GM12864 (cell line): ENCODE measurements around the gene TENM3.

Experiments used
- DNase-seq: peaks from one replicate; pipeline ENCODE4 v3.0.0-alpha.2; 2011; ENCODE audit warnings: low read depth
- H3K4me3 ChIP-seq: 2 replicates; pipeline ENCODE4 v1.5.1; 2011; ENCODE audit warnings: mild to moderate bottlenecking, low read depth, low read length, control low read depth
- CTCF ChIP-seq: IDR thresholded peaks from 2 replicates; pipeline ENCODE4 v1.5.1; 2011; ENCODE audit warnings: low read depth, mild to moderate bottlenecking, moderate library complexity, low read length, control low read depth, inconsistent platforms; ENCODE audit errors: missing control alignments

Gene TENM3

GRCh38 chr4:182225257-182225852 lies 17.8 kb upstream of the TENM3 start:
- TF ChIP-seq CTCF: no peak
- no peak overlapping the region for H3K4me3 ChIP-seq
- DNase-seq: no peak

- TF ChIP-seq CTCF: no peak
- H3K4me3 ChIP-seq: no peak overlapping the region
- DNase-seq: no peak
These were observed 15.6 kb upstream of the TENM3 start for GRCh38 chr4:182227611-182228010.

- TF ChIP-seq CTCF: no peak
- DNase-seq: no peak
- H3K4me3 ChIP-seq: no peak overlapping the region
These were observed 14.1 kb upstream of the TENM3 start for GRCh38 chr4:182228991-182229577.

DNA sequence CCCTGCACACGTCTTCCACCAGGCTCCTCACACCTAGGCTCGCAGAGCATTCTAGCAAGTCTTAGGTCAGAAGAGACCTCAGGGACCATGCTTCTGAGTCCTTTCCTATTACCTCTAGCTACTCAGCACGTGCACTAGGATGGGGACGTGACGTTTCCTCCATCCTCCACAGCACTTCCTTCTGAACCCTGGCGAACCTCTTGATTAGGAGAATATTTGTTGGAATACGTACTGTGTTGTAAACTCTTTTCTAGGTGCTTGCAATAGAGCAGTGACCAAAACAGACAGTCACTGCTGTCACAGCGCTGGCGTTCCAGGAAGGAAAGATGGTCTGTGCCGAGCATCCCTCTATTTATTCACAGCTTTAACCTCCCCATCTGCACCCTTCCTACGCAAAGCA lies 12.9 kb upstream of the TENM3 start:
- TF ChIP-seq CTCF: no peak

DNA sequence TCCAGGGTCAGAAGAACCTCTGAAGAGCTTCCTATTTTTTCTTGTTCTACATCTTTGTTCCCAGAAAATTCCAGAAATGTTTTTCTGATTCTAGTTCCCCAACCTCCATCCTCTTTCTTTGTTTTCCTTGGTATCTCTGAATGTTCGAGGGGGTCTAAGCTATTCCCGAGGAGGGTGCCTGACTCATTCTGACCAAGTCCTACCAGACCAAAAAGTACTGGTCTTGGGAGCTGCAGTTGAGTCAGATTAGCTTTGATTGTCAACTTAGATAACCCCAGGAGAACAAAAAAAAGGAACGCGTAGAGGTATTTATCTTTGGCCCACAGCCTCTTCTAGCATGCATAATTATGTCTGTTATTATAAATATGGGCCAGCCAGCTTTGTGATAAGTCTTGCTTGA lies 12.1 kb upstream of the TENM3 start:
- no peak for TF ChIP-seq CTCF
- H3K4me3 ChIP-seq: no peak overlapping the region
- DNase-seq: no peak

More for the DNA sequence above, 12.9 kb upstream of the TENM3 start:
- DNase-seq: no peak
- no peak overlapping the region for H3K4me3 ChIP-seq

DNA sequence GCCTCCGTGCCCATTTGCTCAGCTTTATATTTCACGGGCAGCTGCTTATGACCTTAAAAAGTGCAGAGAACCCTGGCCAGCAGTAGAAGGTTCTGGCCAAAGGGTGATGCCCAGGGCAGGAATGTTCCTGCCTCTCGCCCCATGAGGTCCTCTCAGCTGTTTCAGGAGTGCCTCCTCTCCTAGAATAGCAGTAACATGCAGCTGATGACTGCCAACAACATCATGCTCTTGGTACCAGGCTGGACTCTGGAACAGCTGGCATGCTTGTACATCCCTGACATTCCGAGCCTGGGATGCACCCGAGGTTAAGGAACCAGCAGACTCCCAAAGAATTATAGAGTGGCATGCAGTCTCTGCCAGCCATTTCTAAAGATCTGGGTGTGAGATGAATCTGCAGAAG lies 11.7 kb upstream of the TENM3 start:
- DNase-seq: no peak
- H3K4me3 ChIP-seq: no peak overlapping the region
- TF ChIP-seq CTCF: no peak
